Endodermal cell (in vitro differentiated cells): ENCODE data around the gene NEIL3. TPM values are rescaled to one million over a fixed set of nuclear protein-coding genes. Genes with fewer than 3 reads are reported as not detected.

ENCODE experiments used
- DNase-seq: peaks from one replicate; pipeline ENCODE4 v3.0.0-alpha.2; 2017
- H3K27ac ChIP-seq: 2 replicates; pipeline ENCODE4 v1.5.1; 2013; ENCODE audit warnings: mild to moderate bottlenecking, low read depth, low read length, moderate library complexity
- H3K27me3 ChIP-seq: 2 replicates; pipeline ENCODE4 v1.6.1; 2013; ENCODE audit warnings: mild to moderate bottlenecking, low read length, moderate library complexity; ENCODE audit not compliant: insufficient read depth, control insufficient read depth, poor library complexity, severe bottlenecking
- H3K36me3 ChIP-seq: 2 replicates; pipeline ENCODE4 v1.7.0; 2013; ENCODE audit warnings: mild to moderate bottlenecking, low read length, moderate library complexity; ENCODE audit not compliant: control insufficient read depth, insufficient read depth
- H3K4me1 ChIP-seq: one replicate; pipeline ENCODE4 v1.7.0; 2013; ENCODE audit warnings: low read length; ENCODE audit not compliant: control insufficient read depth, insufficient read depth
- H3K4me3 ChIP-seq: 2 replicates; pipeline ENCODE4 v1.5.1; 2013; ENCODE audit warnings: mild to moderate bottlenecking, low read length, moderate library complexity
- H3K9ac ChIP-seq: 2 replicates; pipeline ENCODE4 v1.6.1; 2013; ENCODE audit warnings: mild to moderate bottlenecking, low read length, moderate library complexity; ENCODE audit not compliant: poor library complexity, severe bottlenecking; ENCODE audit errors: extremely low read depth
- H3K9me3 ChIP-seq: 2 replicates; pipeline ENCODE4 v1.6.1; 2013; ENCODE audit warnings: mild to moderate bottlenecking, low read length, moderate library complexity; ENCODE audit not compliant: control insufficient read depth
- H3K27ac Mint-ChIP-seq: 2 replicates; pipeline ENCODE4 v1.8.0; 2020; ENCODE audit warnings: mixed read lengths
- H3K27me3 Mint-ChIP-seq: 2 replicates; pipeline ENCODE4 v1.8.0; 2021; ENCODE audit warnings: mild to moderate bottlenecking, mixed read lengths; ENCODE audit not compliant: insufficient read depth
- H3K36me3 Mint-ChIP-seq: 2 replicates; pipeline ENCODE4 v1.8.0; 2020; ENCODE audit warnings: low read depth, mixed read lengths
- H3K4me1 Mint-ChIP-seq: 2 replicates; pipeline ENCODE4 v1.8.0; 2020; ENCODE audit warnings: mixed read lengths
- H3K4me3 Mint-ChIP-seq: 2 replicates; pipeline ENCODE4 v1.8.0; 2020; ENCODE audit warnings: mild to moderate bottlenecking, moderate library complexity, mixed read lengths
- H3K9me3 Mint-ChIP-seq: 2 replicates; pipeline ENCODE4 v1.8.0; 2020; ENCODE audit warnings: mild to moderate bottlenecking, mixed read lengths
- WGBS, 2 experiments: methylation state at CpG; one replicate each; pipeline versions ENCODE4 v1.1.5 to v1.1.7; 2013; ENCODE audit warnings: missing lambda C conversion rate in 2 of 2, mixed read lengths in 1 of 2; ENCODE audit not compliant: insufficient coverage in 1 of 2, insufficient read length in 1 of 2; 5-methylcytosine and 5-hydroxymethylcytosine counted together
- total RNA-seq, 2 donors: library from RNA; stranded (reverse); fragmentation: NEBNext Ultra II Directional in 1 of 2; extraction: Animal tissue kit (Norgen Biotek cat#: 25700) in 1 of 2; gene quantifications; 2 replicates in 1 of 2; 3 replicates in 1 of 2; pipeline ENCODE4 v1.2.1, GENCODE V29; 2021
- TF ChIP-seq, protein P1 (sequence below): fragments of 200-600 bp; sonication (generic); conservative IDR thresholded peaks from 2 replicates; pipeline ENCODE4 v1.5.0; 2021; ENCODE audit warnings: antibody characterized with exemption, mild to moderate bottlenecking

Gene NEIL3
- total RNA-seq, 2 donors from 2014 or later: 9.1 to 15.1 TPM

DNA sequence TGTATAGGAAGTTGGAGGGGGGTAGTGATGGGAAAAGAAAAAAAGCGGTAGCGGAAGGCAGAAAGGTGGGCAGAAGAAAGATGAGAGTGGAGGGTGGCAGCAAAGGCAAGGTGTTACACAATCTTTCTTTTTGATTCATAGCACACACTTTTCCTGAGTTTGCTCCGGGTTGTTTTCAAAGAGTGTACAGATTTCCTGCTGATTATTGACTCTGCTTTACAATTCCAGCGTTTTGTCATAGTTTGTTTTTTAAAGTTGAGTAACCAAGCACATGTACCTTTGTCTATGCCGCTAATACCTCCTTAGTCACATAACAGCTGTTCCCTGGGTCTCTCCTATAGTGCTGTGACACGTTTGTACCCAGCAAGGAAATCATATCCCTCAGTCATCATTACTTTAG is 82.3 kb downstream of the NEIL3 start:
- Mint-ChIP-seq H3K4me3 (no peak overlapping the region), H3K27me3 (no peaks in the 10 kb centered on the region)

GRCh38 chr4:177393236-177393635 is 83.6 kb downstream of the NEIL3 start:
- Mint-ChIP-seq H3K27ac (no peak overlapping the region), H3K36me3 (no peaks in the 10 kb centered on the region)
- no peaks in the 10 kb centered on the region for H3K36me3 ChIP-seq

More for the DNA sequence above, 82.3 kb downstream of the NEIL3 start:
- no peak for DNase-seq
- Histone ChIP-seq H3K36me3 (no peaks in the 10 kb centered on the region), H3K27ac (no peak overlapping the region), H3K9ac (no peak overlapping the region), H3K4me3 (no peak overlapping the region), H3K9me3 (no peaks in the 10 kb centered on the region), H3K27me3 (no peaks in the 10 kb centered on the region), H3K4me1 (no peaks in the 10 kb centered on the region)
- Mint-ChIP-seq H3K4me1 (no peaks in the 10 kb centered on the region), H3K27ac (no peak overlapping the region), H3K9me3 (no peaks in the 10 kb centered on the region), H3K36me3 (no peaks in the 10 kb centered on the region)
- TF ChIP-seq, protein P1, sequence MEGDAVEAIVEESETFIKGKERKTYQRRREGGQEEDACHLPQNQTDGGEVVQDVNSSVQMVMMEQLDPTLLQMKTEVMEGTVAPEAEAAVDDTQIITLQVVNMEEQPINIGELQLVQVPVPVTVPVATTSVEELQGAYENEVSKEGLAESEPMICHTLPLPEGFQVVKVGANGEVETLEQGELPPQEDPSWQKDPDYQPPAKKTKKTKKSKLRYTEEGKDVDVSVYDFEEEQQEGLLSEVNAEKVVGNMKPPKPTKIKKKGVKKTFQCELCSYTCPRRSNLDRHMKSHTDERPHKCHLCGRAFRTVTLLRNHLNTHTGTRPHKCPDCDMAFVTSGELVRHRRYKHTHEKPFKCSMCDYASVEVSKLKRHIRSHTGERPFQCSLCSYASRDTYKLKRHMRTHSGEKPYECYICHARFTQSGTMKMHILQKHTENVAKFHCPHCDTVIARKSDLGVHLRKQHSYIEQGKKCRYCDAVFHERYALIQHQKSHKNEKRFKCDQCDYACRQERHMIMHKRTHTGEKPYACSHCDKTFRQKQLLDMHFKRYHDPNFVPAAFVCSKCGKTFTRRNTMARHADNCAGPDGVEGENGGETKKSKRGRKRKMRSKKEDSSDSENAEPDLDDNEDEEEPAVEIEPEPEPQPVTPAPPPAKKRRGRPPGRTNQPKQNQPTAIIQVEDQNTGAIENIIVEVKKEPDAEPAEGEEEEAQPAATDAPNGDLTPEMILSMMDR: no peak
- 93 to 97% methylated on average over 3 to 6 of the region's 6 CpGs for WGBS, 2 experiments

GRCh38 chr4:177396352-177396751 is 86.7 kb downstream of the NEIL3 start:
- no peak for DNase-seq
- Histone ChIP-seq H3K9me3 (peaks cover 5% of the 10 kb centered on the region), H3K4me1 (no peaks in the 10 kb centered on the region), H3K9ac (no peak overlapping the region), H3K4me3 (no peak overlapping the region), H3K27ac (no peak overlapping the region), H3K36me3 (no peaks in the 10 kb centered on the region), H3K27me3 (no peaks in the 10 kb centered on the region)
- Mint-ChIP-seq H3K9me3 (peaks cover 2% of the 10 kb centered on the region), H3K27ac (no peak overlapping the region), H3K4me1 (no peaks in the 10 kb centered on the region), H3K27me3 (no peaks in the 10 kb centered on the region), H3K36me3 (no peaks in the 10 kb centered on the region), H3K4me3 (no peak overlapping the region)
- TF ChIP-seq, protein P1: no peak
- WGBS, 2 experiments: 100% methylated on average over 2 of the region's 2 CpGs; no CpG with 5 or more reads in 1 of the 2 experiments

More at GRCh38 chr4:177393236-177393635, 83.6 kb downstream of the NEIL3 start:
- Histone ChIP-seq H3K4me1 (no peaks in the 10 kb centered on the region), H3K4me3 (no peak overlapping the region), H3K27ac (no peak overlapping the region), H3K9me3 (peaks cover 5% of the 10 kb centered on the region), H3K27me3 (no peaks in the 10 kb centered on the region), H3K9ac (no peak overlapping the region)
- 67 to 69% methylated on average over 3 to 8 of the region's 8 CpGs for WGBS, 2 experiments
- Mint-ChIP-seq H3K27me3 (no peaks in the 10 kb centered on the region), H3K9me3 (peaks cover 2% of the 10 kb centered on the region), H3K4me3 (no peak overlapping the region), H3K4me1 (no peaks in the 10 kb centered on the region)
- TF ChIP-seq, protein P1: no peak
- no peak for DNase-seq
